ENCODE results near the gene NDUFAF8. TPM values are rescaled to one million over a fixed set of nuclear protein-coding genes. Genes with fewer than 3 reads are reported as not detected.

Gene NDUFAF8
- total RNA-seq, 4 donors from 2014 or later = 28.7 to 56.7 (median 37.5) TPM

DNA sequence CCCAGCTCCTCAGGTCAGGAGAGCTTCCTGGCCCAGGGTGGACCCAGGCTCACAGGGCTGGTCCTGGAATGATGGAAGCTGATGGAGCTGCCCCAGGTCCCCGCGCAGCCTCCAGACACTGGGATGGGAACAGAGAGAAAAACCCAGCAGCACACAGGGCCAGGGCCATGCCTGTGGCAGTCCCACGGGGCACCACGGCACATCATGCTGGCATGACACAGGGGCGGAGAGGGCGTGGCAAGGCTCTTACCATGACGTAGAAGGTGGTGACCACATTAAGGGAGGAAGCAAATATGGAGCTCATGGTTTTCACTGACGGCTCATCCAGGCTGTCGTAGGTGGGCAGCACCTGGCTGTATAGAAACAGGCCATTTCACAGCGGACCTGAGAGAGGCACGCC, 37.7 kb downstream of the NDUFAF8 start:
- ATAC-seq (ENCODE audit: low FRiP score) (no peak), DNase-seq (ENCODE audit: low spot score) (no peak)
- no peak for TF ChIP-seq CTCF (IDR thresholded peaks at IDR 0.05)

DNA sequence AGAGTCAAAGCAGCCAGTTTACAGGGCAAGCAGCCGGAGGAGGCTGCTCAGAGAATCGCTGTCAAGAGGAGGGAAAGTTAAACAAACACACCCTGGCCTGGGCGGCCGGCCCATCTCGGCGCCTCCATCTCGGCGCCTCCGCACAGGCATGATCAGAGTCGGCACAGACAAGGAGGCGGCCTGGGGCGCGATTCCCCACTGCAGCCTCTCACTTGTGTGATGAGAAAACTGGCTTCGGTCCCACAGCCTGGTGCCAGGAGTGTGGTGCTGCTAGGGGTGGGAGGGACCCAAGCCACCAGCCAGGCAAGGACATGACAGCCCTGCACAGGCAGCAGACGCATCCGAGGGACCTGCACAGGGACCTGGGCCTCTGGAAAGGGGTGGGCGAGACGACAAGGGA, 38.3 kb downstream of the NDUFAF8 start:
- ATAC-seq (ENCODE audit: low FRiP score) (no peak), DNase-seq (ENCODE audit: low spot score) (no peak)
- TF ChIP-seq CTCF (IDR thresholded peaks at IDR 0.05) = no peak

GRCh38 chr17:81277946-81278693, 39.0 kb downstream of the NDUFAF8 start:
- DNase-seq (ENCODE audit: low spot score) (no peak), ATAC-seq (ENCODE audit: low FRiP score) (no peak)
- TF ChIP-seq CTCF (IDR thresholded peaks at IDR 0.05) = no peak

DNA sequence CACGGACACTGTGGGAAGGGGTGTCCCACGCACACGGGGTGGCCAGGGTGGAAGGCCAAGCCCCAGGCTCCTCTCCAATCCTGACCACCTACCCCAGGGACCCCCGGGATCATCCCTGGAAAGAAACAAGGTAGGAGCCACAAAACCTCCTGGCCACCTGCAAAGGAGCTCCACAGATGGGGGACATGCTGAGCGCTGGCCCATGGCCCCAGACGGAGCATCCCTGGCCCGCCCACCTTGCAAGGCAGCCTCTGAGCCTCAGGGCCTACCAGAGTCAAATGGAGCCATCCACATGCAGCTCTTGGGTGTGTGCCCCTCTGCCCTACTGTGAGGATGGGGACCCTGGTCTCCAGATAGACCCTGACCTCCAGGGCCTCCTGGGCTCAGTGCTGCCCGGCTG, 39.7 kb downstream of the NDUFAF8 start:
- no peak for TF ChIP-seq CTCF (IDR thresholded peaks at IDR 0.05)
- ATAC-seq (ENCODE audit: low FRiP score) = no peak
- DNase-seq (ENCODE audit: low spot score) = no peak

- TF ChIP-seq CTCF (IDR thresholded peaks at IDR 0.05) = no peak
- DNase-seq (ENCODE audit: low spot score) (no peak), ATAC-seq (ENCODE audit: low FRiP score) (no peak)
Measured at GRCh38 chr17:81279278-81280275, 40.5 kb downstream of the NDUFAF8 start.

GRCh38 chr17:81280571-81280970, 41.5 kb downstream of the NDUFAF8 start:
- no peak for TF ChIP-seq CTCF (IDR thresholded peaks at IDR 0.05)

More at GRCh38 chr17:81280571-81280970, 41.5 kb downstream of the NDUFAF8 start:
- ATAC-seq (ENCODE audit: low FRiP score) = no peak
- DNase-seq (ENCODE audit: low spot score) = no peak

Measured in omental fat pad (tissue), 4 donors.